OCI-LY3 (cell line): ENCODE results near the gene ZNF362.

Experiments used
- H2AFZ ChIP-seq: fragments of 200-600, 300-600 bp; shearing (Covaris generic); 2 replicates; pipeline ENCODE4 v1.6.0; 2014; ENCODE audit warnings: antibody characterized with exemption, low read depth, low read length
- H3K27ac ChIP-seq: fragments of 200-600, 300-600 bp; sonication (generic); 2 replicates; pipeline ENCODE4 v1.5.1; 2014; ENCODE audit warnings: mild to moderate bottlenecking, low read length, moderate library complexity, mixed read lengths
- H3K27me3 ChIP-seq: fragments of 200-600, 300-600 bp; sonication (generic); 2 replicates; pipeline ENCODE4 v1.6.1; 2014; ENCODE audit warnings: low read depth, low read length, mixed read lengths
- H3K36me3 ChIP-seq: fragments of 200-600, 300-600 bp; sonication (generic); replicated peaks from 2 replicates; pipeline ENCODE3; 2014; ENCODE audit warnings: low read depth, low read length, mixed read lengths
- H3K4me1 ChIP-seq: fragments of 300-600, 200-600 bp; sonication (generic); 2 replicates; pipeline ENCODE4 v1.6.1; 2014; ENCODE audit warnings: low read length, mixed read lengths
- H3K4me2 ChIP-seq: fragments of 200-600, 300-600 bp; sonication (generic); 2 replicates; pipeline ENCODE4 v1.6.1; 2014; ENCODE audit warnings: low read length, mixed read lengths
- H3K4me3 ChIP-seq: fragments of 300-600, 200-600 bp; sonication (generic); 2 replicates; pipeline ENCODE4 v1.5.1; 2014; ENCODE audit warnings: antibody characterized with exemption, mild to moderate bottlenecking, low read length, moderate library complexity
- H3K79me2 ChIP-seq: fragments of 300-600, 200-600 bp; shearing (Covaris generic); 2 replicates; pipeline ENCODE4 v1.6.1; 2014; ENCODE audit warnings: mild to moderate bottlenecking, low read length, mixed read lengths
- H3K9ac ChIP-seq: fragments of 300-600, 200-600 bp; shearing (Covaris generic); 2 replicates; pipeline ENCODE4 v1.6.0; 2014; ENCODE audit warnings: mild to moderate bottlenecking, low read length, moderate library complexity
- H3K9me3 ChIP-seq: fragments of 200-600, 300-600 bp; shearing (Covaris generic); 2 replicates; pipeline ENCODE4 v1.6.1; 2014; ENCODE audit warnings: low read length, mixed read lengths; ENCODE audit not compliant: insufficient read depth
- H4K20me1 ChIP-seq: fragments of 200-600, 300-600 bp; sonication (generic); 2 replicates; pipeline ENCODE4 v1.6.1; 2016; ENCODE audit warnings: low read length, mixed read lengths; ENCODE audit not compliant: insufficient read depth
- EZH2phosphoT487 ChIP-seq: fragments of 200-600 bp; shearing (Covaris generic); IDR thresholded peaks from 2 replicates; pipeline ENCODE4 v1.6.1; 2018; ENCODE audit warnings: antibody characterized with exemption, mixed run types, low read depth
- TF ChIP-seq, protein P1 (sequence below): fragments of 200-600, 300-600 bp; sonication (generic); IDR thresholded peaks from 2 replicates; pipeline ENCODE4 v1.5.1; 2014; ENCODE audit warnings: antibody characterized with exemption, low read length, low read depth

The ZNF362 gene

GRCh38 chr1:33268927-33269610 lies 12.8 kb downstream of the ZNF362 start:
- no peak overlapping the region for H3K27ac ChIP-seq
- H3K4me1 ChIP-seq, result peaks cover 11% of the 10 kb centered on the region
- no peak overlapping the region for H3K4me3 ChIP-seq
- no peak overlapping the region for H3K9ac ChIP-seq
- no peaks in the 10 kb centered on the region for H3K9me3 ChIP-seq
- H3K36me3 ChIP-seq, result no peaks in the 10 kb centered on the region
- TF ChIP-seq EZH2phosphoT487, result no peak
- TF ChIP-seq, protein P1, sequence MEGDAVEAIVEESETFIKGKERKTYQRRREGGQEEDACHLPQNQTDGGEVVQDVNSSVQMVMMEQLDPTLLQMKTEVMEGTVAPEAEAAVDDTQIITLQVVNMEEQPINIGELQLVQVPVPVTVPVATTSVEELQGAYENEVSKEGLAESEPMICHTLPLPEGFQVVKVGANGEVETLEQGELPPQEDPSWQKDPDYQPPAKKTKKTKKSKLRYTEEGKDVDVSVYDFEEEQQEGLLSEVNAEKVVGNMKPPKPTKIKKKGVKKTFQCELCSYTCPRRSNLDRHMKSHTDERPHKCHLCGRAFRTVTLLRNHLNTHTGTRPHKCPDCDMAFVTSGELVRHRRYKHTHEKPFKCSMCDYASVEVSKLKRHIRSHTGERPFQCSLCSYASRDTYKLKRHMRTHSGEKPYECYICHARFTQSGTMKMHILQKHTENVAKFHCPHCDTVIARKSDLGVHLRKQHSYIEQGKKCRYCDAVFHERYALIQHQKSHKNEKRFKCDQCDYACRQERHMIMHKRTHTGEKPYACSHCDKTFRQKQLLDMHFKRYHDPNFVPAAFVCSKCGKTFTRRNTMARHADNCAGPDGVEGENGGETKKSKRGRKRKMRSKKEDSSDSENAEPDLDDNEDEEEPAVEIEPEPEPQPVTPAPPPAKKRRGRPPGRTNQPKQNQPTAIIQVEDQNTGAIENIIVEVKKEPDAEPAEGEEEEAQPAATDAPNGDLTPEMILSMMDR, result no peak
- no peaks in the 10 kb centered on the region for H3K79me2 ChIP-seq
- H3K4me2 ChIP-seq, result no peak overlapping the region
- H4K20me1 ChIP-seq, result peaks cover 7% of the 10 kb centered on the region; the same call in 1 of the 2 replicates
- no peak overlapping the region for H2AFZ ChIP-seq
- no peaks in the 10 kb centered on the region for H3K27me3 ChIP-seq

DNA sequence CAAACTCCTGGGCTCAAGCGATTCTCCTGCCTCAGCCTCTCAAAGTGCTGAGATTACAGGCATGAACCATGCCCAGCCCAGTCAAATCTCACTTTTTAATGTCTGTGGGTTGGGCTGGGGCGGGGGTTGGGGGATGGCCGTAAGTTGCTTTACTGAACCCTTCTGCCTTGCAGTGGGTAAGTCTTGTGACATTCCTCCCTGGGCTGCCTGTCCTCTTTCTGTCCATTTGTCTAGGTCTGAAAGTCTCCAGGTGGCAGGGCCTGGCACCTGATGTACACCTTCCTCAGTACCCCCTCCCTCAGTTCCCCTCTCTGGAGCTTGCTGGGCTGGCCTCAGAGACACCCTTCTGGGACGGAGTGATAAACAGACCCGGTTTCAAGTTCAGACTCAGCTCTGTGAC lies 13.3 kb downstream of the ZNF362 start:
- no peaks in the 10 kb centered on the region for H3K36me3 ChIP-seq
- H4K20me1 ChIP-seq, result peaks cover 12% of the 10 kb centered on the region; the same call in 1 of the 2 replicates
- no peak overlapping the region for H3K4me3 ChIP-seq
- TF ChIP-seq EZH2phosphoT487, result no peak
- TF ChIP-seq, protein P1, result no peak
- H3K79me2 ChIP-seq, result no peaks in the 10 kb centered on the region
- no peaks in the 10 kb centered on the region for H3K27me3 ChIP-seq
- H3K4me2 ChIP-seq, result no peak overlapping the region
- peaks cover 17% of the 10 kb centered on the region for H3K4me1 ChIP-seq
- H3K9ac ChIP-seq, result no peak overlapping the region
- H3K27ac ChIP-seq, result no peak overlapping the region
- no peaks in the 10 kb centered on the region for H3K9me3 ChIP-seq
- H2AFZ ChIP-seq, result no peak overlapping the region

DNA sequence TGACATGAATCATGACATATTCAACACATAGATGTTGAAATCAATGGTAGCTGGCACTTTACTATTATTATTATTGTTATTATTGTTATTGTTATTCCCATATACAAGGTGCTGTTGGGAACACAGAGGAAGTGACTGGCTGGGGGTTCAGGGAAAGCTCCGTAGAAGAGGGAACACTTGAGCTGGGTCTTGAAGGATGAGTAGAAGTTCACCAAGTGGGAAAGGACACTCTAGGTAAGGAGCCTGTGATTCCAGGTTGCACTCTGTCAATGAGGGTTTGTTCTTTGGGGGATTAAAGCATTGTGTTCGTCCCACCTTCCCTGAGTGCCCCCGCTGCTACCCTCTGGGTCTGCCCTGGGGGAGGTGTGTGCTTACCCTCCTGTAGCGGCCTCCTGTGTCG lies 14.1 kb downstream of the ZNF362 start:
- no peaks in the 10 kb centered on the region for H3K36me3 ChIP-seq
- H3K79me2 ChIP-seq, result no peaks in the 10 kb centered on the region
- no peak overlapping the region for H3K27ac ChIP-seq
- no peak overlapping the region for H3K4me3 ChIP-seq
- TF ChIP-seq, protein P1, result no peak
- no peak for TF ChIP-seq EZH2phosphoT487
- no peak overlapping the region for H3K4me2 ChIP-seq
- H3K9ac ChIP-seq, result no peak overlapping the region
- no peak overlapping the region for H2AFZ ChIP-seq
- peaks cover 18% of the 10 kb centered on the region; the same call in 1 of the 2 replicates for H4K20me1 ChIP-seq
- no peaks in the 10 kb centered on the region for H3K9me3 ChIP-seq
- peaks cover 21% of the 10 kb centered on the region for H3K4me1 ChIP-seq
- H3K27me3 ChIP-seq, result no peaks in the 10 kb centered on the region

DNA sequence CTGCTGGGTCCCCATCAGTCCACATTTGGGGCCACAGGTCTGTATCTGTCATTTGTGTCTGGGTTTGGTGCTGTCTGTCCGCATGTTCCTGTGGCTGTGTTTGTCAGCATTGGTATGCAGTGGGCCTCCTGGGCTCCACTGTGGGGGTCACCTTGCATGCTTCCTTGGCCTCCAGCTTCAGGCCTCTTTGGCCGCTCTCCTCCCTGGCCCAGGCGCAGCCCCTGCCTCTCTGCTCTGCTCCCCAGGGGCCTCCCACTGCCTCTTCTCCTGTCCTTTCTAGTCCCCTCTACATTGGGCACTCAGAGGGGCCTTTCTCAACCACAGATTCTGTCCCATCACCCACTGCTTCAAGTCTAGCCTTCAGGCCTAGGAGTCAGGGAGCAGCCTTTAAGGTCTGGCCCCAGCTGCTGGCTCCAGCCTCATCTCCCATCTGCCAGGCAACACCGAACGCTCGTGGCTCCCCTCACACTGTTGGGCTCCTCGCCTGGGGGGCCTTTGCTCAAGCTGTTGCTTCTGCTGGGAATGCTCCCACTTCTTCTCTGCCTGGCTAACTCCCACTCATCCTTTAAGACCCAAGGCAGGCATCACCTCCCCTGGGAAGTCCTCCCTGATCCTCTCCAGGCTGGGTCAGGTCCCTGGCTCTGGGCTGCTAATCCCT lies 14.6 kb downstream of the ZNF362 start:
- H3K4me3 ChIP-seq, result no peak overlapping the region
- no peaks in the 10 kb centered on the region for H3K36me3 ChIP-seq
- H3K27me3 ChIP-seq, result no peaks in the 10 kb centered on the region
- H4K20me1 ChIP-seq, result peaks cover 18% of the 10 kb centered on the region; the same call in 1 of the 2 replicates
- no peak overlapping the region for H3K9ac ChIP-seq
- H3K4me1 ChIP-seq, result peaks cover 21% of the 10 kb centered on the region
- TF ChIP-seq, protein P1, result no peak
- no peak for TF ChIP-seq EZH2phosphoT487
- H3K9me3 ChIP-seq, result no peaks in the 10 kb centered on the region
- no peak overlapping the region for H3K27ac ChIP-seq
- H2AFZ ChIP-seq, result no peak overlapping the region
- H3K4me2 ChIP-seq, result no peak overlapping the region
- H3K79me2 ChIP-seq, result no peaks in the 10 kb centered on the region
